RWPE2 (cell line): ENCODE results near the gene CCDC180.

Experiments
- ATAC-seq: fragments of 200-7000 bp; cut with Tn5 transposase; 3 replicates; pipeline ENCODE4 v1.9.1; 2021; ENCODE audit warnings: low read depth
- DNase-seq: peaks from one replicate; pipeline ENCODE4 v3.0.0-alpha.2; 2020; ENCODE audit warnings: low spot score
- H3K27ac ChIP-seq: fragments of 450-650 bp; 2 replicates; pipeline ENCODE4 v1.5.1; 2017; ENCODE audit warnings: mild to moderate bottlenecking; ENCODE audit not compliant: poor library complexity, severe bottlenecking
- H3K27me3 ChIP-seq: fragments of 250-450 bp; sonication (Bioruptor Pico); 2 replicates; pipeline ENCODE4 v1.5.1; 2021; ENCODE audit warnings: mild to moderate bottlenecking, moderate library complexity; ENCODE audit not compliant: insufficient read depth, poor library complexity, severe bottlenecking
- H3K36me3 ChIP-seq: fragments of 250-450 bp; sonication (Bioruptor Pico); 2 replicates; pipeline ENCODE4 v1.5.1; 2020; ENCODE audit warnings: low read depth, mild to moderate bottlenecking, moderate library complexity
- H3K4me1 ChIP-seq: fragments of 250-450 bp; sonication (Bioruptor Pico); 2 replicates; pipeline ENCODE4 v1.5.1; 2021; ENCODE audit warnings: mild to moderate bottlenecking, moderate library complexity; ENCODE audit not compliant: insufficient read depth, poor library complexity, severe bottlenecking
- H3K4me3 ChIP-seq: fragments of 250-450 bp; sonication (Bioruptor Pico); 2 replicates; pipeline ENCODE4 v1.5.1; 2021; ENCODE audit warnings: mild to moderate bottlenecking, moderate library complexity; ENCODE audit not compliant: severe bottlenecking
- H3K9me3 ChIP-seq: fragments of 250-450 bp; sonication (Bioruptor Pico); 2 replicates; pipeline ENCODE4 v1.5.1; 2021; ENCODE audit warnings: mild to moderate bottlenecking, moderate library complexity; ENCODE audit not compliant: severe bottlenecking
- CTCF ChIP-seq: fragments of 450-650 bp; IDR thresholded peaks from one replicate; pipeline ENCODE4 v1.5.1; 2017; ENCODE audit warnings: mild to moderate bottlenecking, moderate library complexity; ENCODE audit not compliant: poor library complexity, severe bottlenecking

Gene CCDC180

DNA sequence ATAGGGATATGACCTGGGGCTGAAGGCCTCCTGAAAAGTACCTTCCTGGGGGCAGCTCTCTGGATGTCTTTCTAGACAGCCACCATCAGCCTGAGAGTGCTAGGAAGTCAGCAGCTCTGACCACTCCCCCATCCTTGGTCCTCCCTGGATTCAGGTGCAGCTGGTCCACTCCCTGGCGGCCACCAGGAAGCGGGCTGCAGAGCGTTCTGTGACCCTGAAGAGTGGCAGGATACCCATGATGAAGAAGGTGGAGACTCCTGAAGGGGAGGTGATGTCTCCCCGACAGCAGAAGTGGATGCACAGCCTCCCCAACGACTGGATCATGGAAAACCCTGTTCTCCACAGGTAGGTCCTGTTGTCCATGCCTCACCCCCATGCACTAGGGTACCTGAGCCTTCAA lies 1.8 kb downstream of the CCDC180 start:
- TF ChIP-seq CTCF: no peak
- peak; percentile 22; the same call in 2 of the 3 replicates for ATAC-seq

GRCh38 chr9:97310023-97310422 lies 2.6 kb downstream of the CCDC180 start:
- no peaks in the 10 kb centered on the region for H3K27me3 ChIP-seq
- no peaks in the 10 kb centered on the region for H3K36me3 ChIP-seq
- H3K27ac ChIP-seq: no peak overlapping the region
- ATAC-seq (no peak), DNase-seq (no peak)
- no peak for TF ChIP-seq CTCF
- peaks cover 6% of the 10 kb centered on the region for H3K4me1 ChIP-seq
- H3K9me3 ChIP-seq: no peaks in the 10 kb centered on the region
- H3K4me3 ChIP-seq: no peak overlapping the region

More for the DNA sequence above, 1.8 kb downstream of the CCDC180 start:
- no peak for DNase-seq
- H3K36me3 ChIP-seq: no peaks in the 10 kb centered on the region
- no peaks in the 10 kb centered on the region for H3K9me3 ChIP-seq
- H3K27me3 ChIP-seq: no peaks in the 10 kb centered on the region
- peaks cover 6% of the 10 kb centered on the region for H3K4me1 ChIP-seq
- no peak overlapping the region for H3K4me3 ChIP-seq
- H3K27ac ChIP-seq: peak overlapping the region; percentile 4

DNA sequence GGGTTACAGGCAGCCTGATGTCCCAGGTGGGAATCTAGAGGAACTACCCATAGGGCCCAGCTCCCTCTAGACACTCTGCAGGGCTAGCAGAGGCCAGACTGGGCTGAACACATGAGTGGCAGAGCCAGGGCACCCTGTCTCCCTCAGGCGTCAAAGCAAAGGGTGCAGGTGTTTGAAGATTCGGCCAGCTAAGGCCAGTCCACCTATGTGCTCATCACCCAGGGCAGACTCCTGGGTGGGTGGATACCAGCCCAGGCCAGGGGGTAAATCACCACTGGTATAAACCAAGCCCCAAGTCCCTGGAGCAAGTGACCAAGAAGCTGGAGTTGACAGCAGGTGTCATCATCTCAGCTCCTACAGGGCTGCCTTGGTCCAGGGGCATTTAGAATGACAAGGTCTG lies 3.4 kb downstream of the CCDC180 start:
- TF ChIP-seq CTCF: no peak
- H3K36me3 ChIP-seq: no peaks in the 10 kb centered on the region
- no peaks in the 10 kb centered on the region for H3K9me3 ChIP-seq
- peaks cover 6% of the 10 kb centered on the region for H3K4me1 ChIP-seq
- no peak for DNase-seq
- H3K4me3 ChIP-seq: no peak overlapping the region
- no peak for ATAC-seq
- H3K27ac ChIP-seq: no peak overlapping the region
- H3K27me3 ChIP-seq: no peaks in the 10 kb centered on the region

DNA sequence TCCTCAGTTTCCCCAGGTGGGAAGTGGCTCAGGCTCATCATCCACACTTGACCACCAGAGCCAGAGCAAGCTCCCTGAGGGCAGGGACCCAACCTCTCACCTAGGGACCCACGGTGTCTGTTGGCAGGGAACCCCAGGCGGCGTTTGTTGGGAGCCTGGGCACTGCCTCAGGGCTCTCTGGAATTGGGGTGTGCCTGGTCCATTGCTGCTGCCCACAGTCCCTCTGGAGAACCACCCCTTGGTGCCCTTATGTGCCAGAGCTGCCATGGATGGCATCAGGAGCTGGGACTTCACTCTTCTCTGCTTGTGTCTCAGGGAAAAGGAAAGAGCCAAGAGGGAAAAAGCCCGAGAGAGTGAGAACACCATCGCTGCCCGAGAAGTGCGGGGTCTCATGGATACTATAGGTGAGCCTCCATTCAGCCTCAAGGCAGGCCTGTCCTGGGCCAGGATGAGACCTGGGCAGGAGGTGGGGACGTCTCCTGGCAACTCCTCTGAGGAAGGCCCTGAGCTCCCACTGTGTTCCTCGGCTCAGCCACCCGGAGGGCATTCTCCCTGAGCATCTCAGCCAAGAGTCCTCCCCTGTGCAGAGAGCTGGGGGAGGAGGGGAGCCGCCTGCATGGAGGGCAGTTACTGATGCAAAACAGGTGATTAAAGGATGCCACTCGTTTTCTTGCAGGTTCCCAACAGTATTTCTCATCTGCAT lies 4.5 kb downstream of the CCDC180 start:
- Histone ChIP-seq H3K4me1 (peaks cover 6% of the 10 kb centered on the region), H3K27ac (no peak overlapping the region), H3K9me3 (no peaks in the 10 kb centered on the region), H3K36me3 (no peaks in the 10 kb centered on the region), H3K4me3 (no peak overlapping the region), H3K27me3 (no peaks in the 10 kb centered on the region)
- DNase-seq (no peak), ATAC-seq (no peak)
- no peak for TF ChIP-seq CTCF

DNA sequence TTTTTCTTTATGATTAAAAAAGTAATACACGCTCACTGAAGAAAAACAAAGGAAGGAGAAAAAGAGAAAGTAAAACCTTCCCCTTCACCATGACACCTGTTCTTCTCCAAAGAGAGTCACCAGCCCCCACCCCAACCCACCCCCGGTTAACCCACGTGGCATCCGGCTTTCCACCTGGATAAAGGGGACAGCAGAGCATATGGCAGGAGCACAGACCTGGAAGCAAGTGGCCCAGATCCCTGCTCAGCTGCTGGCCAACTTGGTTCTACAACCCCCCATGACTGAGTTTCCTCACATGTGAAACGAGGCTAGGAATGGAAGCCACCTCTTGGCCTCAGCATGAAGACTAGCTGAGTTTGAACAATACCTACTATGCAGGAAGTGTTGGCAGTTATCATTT lies 5.1 kb downstream of the CCDC180 start:
- ATAC-seq (no peak), DNase-seq (no peak)
- H3K36me3 ChIP-seq: no peaks in the 10 kb centered on the region
- no peak overlapping the region for H3K27ac ChIP-seq
- no peaks in the 10 kb centered on the region for H3K9me3 ChIP-seq
- peaks cover 6% of the 10 kb centered on the region for H3K4me1 ChIP-seq
- no peak for TF ChIP-seq CTCF
- no peaks in the 10 kb centered on the region for H3K27me3 ChIP-seq
- H3K4me3 ChIP-seq: no peak overlapping the region
